Activated gamma-delta T cell treated with anti-CD3 and anti-CD28 coated beads, Interleukin-2, amount 50 U/mL, for 16 hours (primary cell): Measurements from ENCODE around the gene FOXA1.
"Not testable (repeated sequence)": the region's sequence is repeated elsewhere in the genome, so short reads cannot be mapped to it uniquely, and the experiment has no call there.

Source experiments
- DNase-seq: peaks from one replicate; pipeline ENCODE4 v3.0.0-alpha.2; 2020; ENCODE audit warnings: low read depth

FOXA1 gene

DNA sequence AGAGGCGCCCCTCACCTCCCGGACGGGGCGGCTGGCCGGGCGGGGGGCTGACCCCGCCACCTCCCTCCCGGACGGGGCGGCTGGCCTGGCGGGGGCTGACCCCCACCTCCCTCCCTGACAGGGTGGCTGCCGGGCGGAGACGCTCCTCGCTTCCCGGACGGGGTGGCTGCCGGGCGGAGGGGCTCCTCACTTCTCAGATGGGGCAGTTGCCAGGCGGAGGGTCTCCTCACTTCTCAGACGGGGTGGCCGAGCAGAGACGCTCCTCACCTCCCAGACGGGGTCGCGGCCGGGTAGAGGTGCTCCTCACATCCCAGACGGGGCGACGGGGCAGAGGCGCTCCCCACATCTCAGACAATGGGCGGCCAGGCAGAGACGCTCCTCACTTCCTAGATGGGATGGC, 39.5 kb downstream of the FOXA1 start:
- DNase-seq = not testable (repeated sequence)

DNA sequence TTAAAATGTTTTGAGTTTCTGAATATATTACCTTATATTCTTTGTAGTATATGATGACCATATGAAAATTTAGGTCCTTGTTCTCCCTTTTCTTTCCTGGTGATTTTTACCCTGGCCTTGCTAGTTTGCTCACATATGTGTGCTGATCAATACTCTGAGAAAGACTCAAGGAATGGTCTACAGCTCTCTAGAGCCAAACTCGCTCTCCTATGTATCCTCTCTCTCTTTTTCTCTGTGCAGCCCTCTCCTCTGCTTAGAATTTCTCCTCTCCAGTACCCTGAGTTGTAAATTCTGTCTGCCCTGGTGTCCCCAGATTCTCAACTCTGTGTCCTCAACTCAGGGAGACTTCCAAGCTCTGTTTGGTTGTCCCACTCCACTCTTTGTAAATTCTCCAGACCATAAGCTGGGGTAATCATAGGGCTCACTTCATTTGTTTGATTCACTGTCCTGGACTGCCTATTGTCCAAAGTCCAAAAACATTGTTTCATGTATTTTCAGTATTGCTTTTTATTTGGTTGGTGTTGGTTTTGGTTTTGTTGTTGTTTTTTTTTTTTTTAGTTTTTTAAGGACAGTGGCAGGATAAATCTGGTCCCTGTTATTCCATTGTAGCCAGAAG, 41.0 kb downstream of the FOXA1 start:
- DNase-seq = no peak

DNA sequence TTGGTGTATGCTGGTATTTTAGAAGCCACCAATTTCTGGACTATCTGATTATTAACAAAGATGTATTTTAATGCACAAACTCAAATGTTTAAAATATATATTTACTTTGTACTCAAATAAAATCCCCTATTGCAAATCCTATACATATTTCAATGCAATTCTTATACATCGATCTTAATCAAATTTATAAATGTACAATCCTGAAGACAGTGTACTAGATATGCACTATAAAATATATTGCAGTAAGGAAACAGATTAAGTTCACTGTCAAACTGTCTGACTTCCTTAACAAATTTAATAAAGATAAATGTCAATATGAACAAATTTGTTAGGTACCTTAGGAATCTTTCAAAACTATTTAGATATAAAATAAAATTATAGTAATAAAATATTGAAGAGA, 43.9 kb downstream of the FOXA1 start:
- DNase-seq = no peak

GRCh38 chr14:37550511-37550910, 44.5 kb downstream of the FOXA1 start:
- no peak for DNase-seq

DNA sequence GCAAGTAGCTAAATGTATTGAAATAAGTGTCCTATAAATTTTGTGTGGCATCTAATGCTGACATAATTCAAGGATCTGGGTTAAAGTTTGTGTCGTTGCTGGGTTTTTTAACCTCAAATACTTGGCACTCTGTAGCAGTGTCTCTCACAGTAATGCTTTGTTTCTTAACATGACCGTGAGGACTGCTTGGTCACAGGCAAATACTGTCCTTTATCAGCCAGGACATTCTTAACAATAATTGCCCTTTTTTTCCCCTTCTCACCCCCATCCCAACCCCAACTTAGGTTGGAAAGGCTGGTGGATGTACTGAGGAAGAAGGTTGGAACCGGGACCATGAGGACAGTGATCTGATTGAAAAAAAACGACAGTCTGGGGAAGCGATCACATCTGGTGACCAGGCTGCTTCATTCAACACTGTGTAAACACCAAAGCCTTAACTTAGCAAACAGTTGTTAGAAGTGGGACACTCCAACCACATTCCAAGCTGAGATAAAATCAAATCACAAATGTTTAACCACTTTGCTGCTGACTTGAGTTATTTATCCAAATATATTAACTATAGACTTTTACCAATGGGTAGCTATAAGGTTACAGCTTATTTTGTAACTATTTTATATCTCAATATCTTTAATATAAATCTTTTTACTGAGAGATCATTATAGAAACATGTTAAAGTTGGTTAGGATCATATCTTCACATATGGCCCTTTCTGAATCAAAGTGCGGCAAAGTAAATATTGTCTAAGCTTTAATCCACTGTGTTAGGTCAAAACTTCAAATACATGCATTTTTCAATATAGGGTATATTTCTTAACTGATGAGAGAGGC, 48.2 kb downstream of the FOXA1 start:
- no peak for DNase-seq

DNA sequence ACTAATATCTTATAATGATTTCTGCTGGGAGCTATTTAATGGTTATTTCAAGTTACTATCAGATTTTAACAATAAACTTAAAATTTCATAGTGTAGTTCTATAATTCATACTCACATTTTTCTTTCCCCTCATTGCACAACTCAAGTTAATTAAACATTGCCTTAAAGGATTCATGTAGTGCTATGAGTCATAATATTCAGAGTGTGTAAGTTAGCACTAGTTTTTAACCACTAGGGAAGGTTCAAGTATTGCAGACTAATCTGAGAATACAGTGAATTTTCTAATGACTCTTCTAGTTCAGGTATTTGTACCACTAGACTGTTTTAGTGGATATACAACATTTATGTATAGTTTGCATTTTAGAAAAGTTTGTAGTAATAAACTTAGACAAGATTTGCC, 49.9 kb downstream of the FOXA1 start:
- DNase-seq = no peak

GRCh38 chr14:37544407-37544806, 50.6 kb downstream of the FOXA1 start:
- DNase-seq = no peak

- DNase-seq = no peak
These were observed 55.1 kb downstream of the FOXA1 start for GRCh38 chr14:37539992-37540391.
